Type B pancreatic cell (in vitro differentiated cells): ENCODE results near the gene CLEC10A. TPM values are rescaled to one million over a fixed set of nuclear protein-coding genes. Genes with fewer than 3 reads are reported as not detected.

ENCODE experiments used
- DNase-seq: peaks from one replicate; pipeline ENCODE4 v3.0.0; 2021; ENCODE audit warnings: mixed read lengths; ENCODE audit not compliant: unreplicated experiment; ENCODE audit errors: extremely low spot score
- H3K27ac Mint-ChIP-seq: 2 replicates; pipeline ENCODE4 v1.8.0; 2021; ENCODE audit warnings: mild to moderate bottlenecking, mixed read lengths
- H3K27me3 Mint-ChIP-seq: 2 replicates; pipeline ENCODE4 v1.8.0; 2021; ENCODE audit warnings: mixed read lengths
- H3K36me3 Mint-ChIP-seq: 2 replicates; pipeline ENCODE4 v1.8.0; 2021; ENCODE audit warnings: mixed read lengths
- H3K4me1 Mint-ChIP-seq: one replicate; pipeline ENCODE4 v1.8.0; 2021; ENCODE audit warnings: mixed read lengths; ENCODE audit not compliant: unreplicated experiment
- H3K4me3 Mint-ChIP-seq: 2 replicates; pipeline ENCODE4 v1.8.0; 2021; ENCODE audit warnings: mild to moderate bottlenecking, mixed read lengths
- H3K9me3 Mint-ChIP-seq: 2 replicates; pipeline ENCODE4 v1.8.0; 2021; ENCODE audit warnings: mixed read lengths
- total RNA-seq: library from RNA; stranded (reverse); gene quantifications from 2 replicates; pipeline ENCODE4 v1.2.1, GENCODE V29; 2021; ENCODE audit warnings: low replicate concordance
- TF ChIP-seq, protein P1 (sequence below): fragments of 200-600 bp; sonication (generic); conservative IDR thresholded peaks from 2 replicates; pipeline ENCODE4 v1.5.0; 2021; ENCODE audit warnings: antibody characterized with exemption, mild to moderate bottlenecking

Gene CLEC10A
- total RNA-seq, 1 donor from 2014 or later = not detected

DNA sequence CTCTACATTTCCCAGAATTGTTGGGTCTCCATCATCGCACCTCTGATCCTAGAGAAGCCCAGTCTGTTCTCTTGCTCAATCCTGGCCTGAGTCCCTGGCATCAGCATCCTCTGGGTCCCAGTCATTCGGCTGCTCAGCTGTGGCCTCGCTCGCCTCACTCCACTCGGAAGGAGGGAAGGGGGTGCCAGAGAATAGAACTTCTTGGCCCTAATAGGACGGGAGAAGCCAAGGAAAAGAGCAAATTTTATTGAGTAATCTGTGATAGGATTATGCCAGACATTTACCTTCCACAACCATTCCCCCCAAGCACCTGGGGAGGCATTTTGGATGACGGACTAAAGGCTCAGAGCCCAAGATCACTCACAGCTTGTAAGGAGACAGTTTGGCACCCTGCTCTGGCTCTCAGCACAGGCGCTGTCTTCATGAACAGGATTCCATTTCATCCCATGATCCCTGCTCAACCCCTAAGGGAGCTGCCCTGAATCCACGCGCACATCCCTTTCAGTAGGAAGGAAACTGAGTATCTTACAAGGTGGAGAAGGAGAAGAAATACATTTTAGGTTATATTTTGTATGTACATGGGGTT lies 498 bp upstream of the CLEC10A start:
- no peaks in the 10 kb centered on the region for H3K9me3 Mint-ChIP-seq
- no peak overlapping the region for H3K4me3 Mint-ChIP-seq
- TF ChIP-seq, protein P1, sequence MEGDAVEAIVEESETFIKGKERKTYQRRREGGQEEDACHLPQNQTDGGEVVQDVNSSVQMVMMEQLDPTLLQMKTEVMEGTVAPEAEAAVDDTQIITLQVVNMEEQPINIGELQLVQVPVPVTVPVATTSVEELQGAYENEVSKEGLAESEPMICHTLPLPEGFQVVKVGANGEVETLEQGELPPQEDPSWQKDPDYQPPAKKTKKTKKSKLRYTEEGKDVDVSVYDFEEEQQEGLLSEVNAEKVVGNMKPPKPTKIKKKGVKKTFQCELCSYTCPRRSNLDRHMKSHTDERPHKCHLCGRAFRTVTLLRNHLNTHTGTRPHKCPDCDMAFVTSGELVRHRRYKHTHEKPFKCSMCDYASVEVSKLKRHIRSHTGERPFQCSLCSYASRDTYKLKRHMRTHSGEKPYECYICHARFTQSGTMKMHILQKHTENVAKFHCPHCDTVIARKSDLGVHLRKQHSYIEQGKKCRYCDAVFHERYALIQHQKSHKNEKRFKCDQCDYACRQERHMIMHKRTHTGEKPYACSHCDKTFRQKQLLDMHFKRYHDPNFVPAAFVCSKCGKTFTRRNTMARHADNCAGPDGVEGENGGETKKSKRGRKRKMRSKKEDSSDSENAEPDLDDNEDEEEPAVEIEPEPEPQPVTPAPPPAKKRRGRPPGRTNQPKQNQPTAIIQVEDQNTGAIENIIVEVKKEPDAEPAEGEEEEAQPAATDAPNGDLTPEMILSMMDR = no peak
- no peaks in the 10 kb centered on the region for H3K36me3 Mint-ChIP-seq
- DNase-seq = no peak
- peaks cover 13% of the 10 kb centered on the region for H3K27me3 Mint-ChIP-seq
- no peak overlapping the region for H3K27ac Mint-ChIP-seq
- no peaks in the 10 kb centered on the region for H3K4me1 Mint-ChIP-seq

DNA sequence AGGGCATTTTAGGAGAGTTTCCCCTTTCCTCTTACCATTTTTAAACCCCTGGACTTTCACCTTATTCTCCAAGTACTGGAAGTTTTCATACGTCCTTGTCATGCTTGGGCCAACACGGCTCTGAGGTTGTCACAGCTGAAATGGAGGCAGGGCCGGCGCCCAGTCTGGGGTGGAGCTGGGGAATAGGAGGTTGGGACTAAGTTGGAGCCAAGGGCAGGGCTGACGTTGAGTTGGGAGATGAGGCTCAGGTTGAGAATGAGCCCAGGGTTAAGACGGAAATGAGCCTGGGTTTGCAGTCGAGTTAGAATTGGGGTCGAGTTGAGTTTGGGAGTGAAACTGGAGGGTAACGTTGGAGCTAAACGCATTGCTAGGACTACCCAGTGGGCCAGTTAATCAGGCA lies 1.3 kb downstream of the CLEC10A start:
- H3K27ac Mint-ChIP-seq = no peak overlapping the region
- H3K4me1 Mint-ChIP-seq = no peaks in the 10 kb centered on the region
- no peaks in the 10 kb centered on the region for H3K9me3 Mint-ChIP-seq
- H3K27me3 Mint-ChIP-seq = peaks cover 13% of the 10 kb centered on the region
- no peaks in the 10 kb centered on the region for H3K36me3 Mint-ChIP-seq
- TF ChIP-seq, protein P1 = no peak
- no peak for DNase-seq
- no peak overlapping the region for H3K4me3 Mint-ChIP-seq

DNA sequence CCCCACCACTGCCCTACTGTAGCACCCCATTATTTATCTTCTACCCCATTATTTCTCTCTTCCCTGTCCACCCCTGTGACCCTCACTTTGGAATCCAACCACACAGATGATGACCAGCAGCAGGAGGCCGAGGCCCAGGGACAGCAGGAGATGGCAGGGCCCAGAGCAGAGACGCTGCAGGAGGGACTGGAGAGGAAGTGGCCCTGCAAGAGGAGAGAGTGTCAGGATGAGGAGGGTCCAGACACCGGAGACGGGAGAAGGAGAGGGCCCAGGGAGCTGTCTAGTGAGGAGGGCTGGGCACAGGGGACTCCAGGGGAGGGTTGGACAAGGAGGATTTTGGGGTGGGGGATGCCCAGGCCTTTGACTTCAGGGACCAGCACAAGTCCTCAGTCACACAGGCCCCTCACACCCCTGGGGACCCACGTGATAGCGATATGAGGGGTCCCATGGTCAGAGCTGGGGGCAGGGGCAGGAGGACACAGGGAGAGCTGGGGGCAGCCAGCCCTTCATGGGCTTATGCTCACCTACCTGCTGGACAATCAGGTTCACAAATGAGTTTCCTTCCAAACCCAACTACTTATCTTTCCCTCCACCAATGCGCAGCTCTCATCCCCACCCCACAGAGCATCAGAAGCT lies 2.0 kb downstream of the CLEC10A start:
- Mint-ChIP-seq H3K36me3 (no peaks in the 10 kb centered on the region), H3K4me1 (no peaks in the 10 kb centered on the region), H3K9me3 (no peaks in the 10 kb centered on the region), H3K27me3 (peaks cover 13% of the 10 kb centered on the region), H3K4me3 (no peak overlapping the region), H3K27ac (no peak overlapping the region)
- TF ChIP-seq, protein P1 = no peak
- DNase-seq = no peak

DNA sequence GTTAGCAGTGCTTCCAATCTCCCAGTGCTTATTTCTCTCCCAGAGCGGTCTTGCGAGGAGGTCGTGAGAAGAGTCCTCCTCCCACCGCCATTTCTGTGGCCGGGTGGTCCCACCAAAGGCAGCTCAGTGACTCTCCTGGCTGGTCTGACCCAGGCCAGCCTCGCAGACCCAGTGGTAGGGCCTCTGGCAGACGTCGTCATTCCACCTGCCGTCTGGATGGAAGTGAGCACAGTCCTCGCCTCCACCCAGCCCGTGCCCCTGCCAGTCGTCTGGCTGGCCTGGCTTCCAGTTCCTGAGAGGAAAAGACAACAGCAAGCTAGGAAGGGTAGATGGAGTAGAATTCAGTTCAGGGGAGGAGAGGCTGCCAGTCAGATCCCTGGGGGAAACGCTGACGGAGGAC lies 5.1 kb downstream of the CLEC10A start:
- Mint-ChIP-seq H3K36me3 (no peaks in the 10 kb centered on the region), H3K4me1 (no peaks in the 10 kb centered on the region), H3K4me3 (no peak overlapping the region), H3K9me3 (no peaks in the 10 kb centered on the region), H3K27me3 (peaks cover 24% of the 10 kb centered on the region), H3K27ac (no peak overlapping the region)
- TF ChIP-seq, protein P1 = no peak
- no peak for DNase-seq

DNA sequence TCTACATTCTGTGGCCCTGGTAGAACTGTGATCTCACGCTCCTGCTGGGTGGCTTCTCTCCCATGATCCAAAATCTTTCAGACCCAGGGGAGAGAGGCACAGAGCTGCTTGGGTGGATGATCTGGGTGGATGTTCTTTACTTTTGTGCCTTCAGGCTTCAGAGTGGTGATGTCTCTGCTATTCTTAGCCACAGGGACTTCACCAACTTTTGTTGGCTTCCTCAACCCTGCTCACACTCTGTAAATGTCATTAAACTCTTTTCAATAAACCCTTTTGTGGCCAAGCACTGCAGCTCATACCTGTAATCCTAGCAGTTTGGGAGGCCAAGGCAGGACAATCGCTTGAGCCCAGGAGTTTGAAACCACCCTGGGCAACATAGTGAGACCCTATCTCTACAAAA lies 7.6 kb downstream of the CLEC10A start:
- TF ChIP-seq, protein P1 = no peak
- peaks cover 6% of the 10 kb centered on the region for H3K9me3 Mint-ChIP-seq
- no peaks in the 10 kb centered on the region for H3K36me3 Mint-ChIP-seq
- no peaks in the 10 kb centered on the region for H3K4me1 Mint-ChIP-seq
- DNase-seq = no peak
- H3K4me3 Mint-ChIP-seq = no peak overlapping the region
- H3K27ac Mint-ChIP-seq = no peak overlapping the region
- peaks cover 17% of the 10 kb centered on the region for H3K27me3 Mint-ChIP-seq
